CD14-positive monocyte (primary cell): Measurements from ENCODE around the gene SPATS2L. TPM values are rescaled to one million over a fixed set of nuclear protein-coding genes. Genes with fewer than 3 reads are reported as not detected.

ENCODE experiments used
- DNase-seq, 3 donors: peaks; one replicate each; pipeline ENCODE4 v3.0.0-alpha.2; 2011 to 2022
- H2AFZ ChIP-seq: 2 replicates; pipeline ENCODE4 v1.6.0; 2012; ENCODE audit warnings: mild to moderate bottlenecking, low read depth, low read length, inconsistent platforms; ENCODE audit not compliant: insufficient read depth, poor library complexity, severe bottlenecking
- H3K27ac ChIP-seq, 2 donors: 1 replicate in 1 of 2; 2 replicates in 1 of 2; pipeline ENCODE4 v1.5.1; 2012 to 2013; ENCODE audit warnings: low read length in 2 of 2, control low read depth in 1 of 2, inconsistent platforms in 1 of 2, low read depth in 1 of 2, mild to moderate bottlenecking in 1 of 2
- H3K27me3 ChIP-seq, 2 donors: one replicate each; pipeline versions ENCODE4 v1.6.0 to v1.6.1; 2011 to 2013; ENCODE audit warnings: low read length in 2 of 2; ENCODE audit not compliant: control insufficient read depth in 2 of 2, insufficient read depth in 2 of 2
- H3K36me3 ChIP-seq, 2 donors: replicated peaks in 1 of 2; 1 replicate in 1 of 2; 2 replicates in 1 of 2; pipeline versions ENCODE4 v1.5.1 to v1.6.1; 2012 to 2013; ENCODE audit warnings: low read length in 2 of 2, control low read depth in 1 of 2, inconsistent platforms in 1 of 2, mild to moderate bottlenecking in 1 of 2; ENCODE audit not compliant: insufficient read depth in 2 of 2, control insufficient read depth in 1 of 2
- H3K4me1 ChIP-seq, 2 donors: 1 replicate in 1 of 2; 2 replicates in 1 of 2; pipeline versions ENCODE4 v1.5.1 to v1.6.1; 2012 to 2013; ENCODE audit warnings: low read length in 2 of 2, control low read depth in 1 of 2, inconsistent platforms in 1 of 2, mild to moderate bottlenecking in 1 of 2, moderate library complexity in 1 of 2; ENCODE audit not compliant: insufficient read depth in 2 of 2, control insufficient read depth in 1 of 2
- H3K4me2 ChIP-seq: replicated peaks from 2 replicates; pipeline ENCODE3; 2012; ENCODE audit warnings: low read length, moderate library complexity, mild to moderate bottlenecking; ENCODE audit not compliant: poor library complexity, severe bottlenecking; ENCODE audit errors: extremely low read depth
- H3K4me3 ChIP-seq, 3 experiments: fragments of 200-600 bp in 1 of 3; sonication (generic) in 1 of 3; replicated peaks in 1 of 3; 1 replicate in 2 of 3; 2 replicates in 1 of 3; pipeline ENCODE4 v1.5.1; 2011 to 2013; ENCODE audit warnings: low read length in 3 of 3, mild to moderate bottlenecking in 3 of 3, control low read depth in 2 of 3, low read depth in 2 of 3, inconsistent platforms in 1 of 3, moderate library complexity in 1 of 3
- H3K79me2 ChIP-seq: 2 replicates; pipeline ENCODE4 v1.6.0; 2012; ENCODE audit warnings: mild to moderate bottlenecking, control low read depth, inconsistent platforms, low read length, moderate library complexity; ENCODE audit not compliant: insufficient read depth
- H3K9ac ChIP-seq: 2 replicates; pipeline ENCODE4 v1.6.0; 2017; ENCODE audit warnings: low read length, mild to moderate bottlenecking; ENCODE audit not compliant: insufficient read depth, poor library complexity, severe bottlenecking
- H3K9me3 ChIP-seq, 2 donors: replicated peaks in 1 of 2; 1 replicate in 1 of 2; 2 replicates in 1 of 2; pipeline versions ENCODE4 v1.5.1 to v1.6.1; 2012 to 2013; ENCODE audit warnings: low read length in 2 of 2, control low read depth in 1 of 2; ENCODE audit not compliant: control insufficient read depth in 1 of 2, insufficient read depth in 1 of 2
- H4K20me1 ChIP-seq: 2 replicates; pipeline ENCODE4 v1.6.0; 2012; ENCODE audit warnings: mild to moderate bottlenecking, low read length, control low read depth, moderate library complexity; ENCODE audit not compliant: insufficient read depth
- H3K27ac Mint-ChIP-seq, 7 donors: one replicate each; pipeline ENCODE4 v1.8.0; 2020; ENCODE audit warnings: mild to moderate bottlenecking in 7 of 7, mixed read lengths in 7 of 7, moderate library complexity in 6 of 7, inconsistent platforms in 2 of 7
- H3K27me3 Mint-ChIP-seq, 3 donors: one replicate each; pipeline ENCODE4 v1.8.0; 2021 to 2022; ENCODE audit warnings: low read depth in 3 of 3, mild to moderate bottlenecking in 3 of 3, mixed read lengths in 3 of 3, moderate library complexity in 3 of 3, inconsistent platforms in 1 of 3
- H3K36me3 Mint-ChIP-seq, 2 donors: one replicate each; pipeline ENCODE4 v1.8.0; 2020; ENCODE audit warnings: mixed read lengths in 2 of 2, inconsistent platforms in 1 of 2, mild to moderate bottlenecking in 1 of 2
- H3K4me1 Mint-ChIP-seq: one replicate; pipeline ENCODE4 v1.8.0; 2020; ENCODE audit warnings: mild to moderate bottlenecking, mixed read lengths
- H3K4me3 Mint-ChIP-seq, 2 donors: one replicate each; pipeline ENCODE4 v1.8.0; 2020; ENCODE audit warnings: mild to moderate bottlenecking in 2 of 2, mixed read lengths in 2 of 2, moderate library complexity in 1 of 2
- H3K9me3 Mint-ChIP-seq, 7 donors: one replicate each; pipeline ENCODE4 v1.8.0; 2020 to 2022; ENCODE audit warnings: mixed read lengths in 7 of 7, mild to moderate bottlenecking in 6 of 7, moderate library complexity in 6 of 7, inconsistent platforms in 2 of 7
- WGBS: methylation state at CpG from one replicate; pipeline ENCODE4 v1.1.5; 2013; ENCODE audit warnings: missing lambda C conversion rate; ENCODE audit not compliant: insufficient coverage; 5-methylcytosine and 5-hydroxymethylcytosine counted together
- intact Hi-C, 2 donors: fragments of 100-400 bp; cut with micrococcal nuclease; formaldehyde crosslinking; loops; one replicate each; pipeline versions ENCODE4 v1.15.0 to v1.15.1; 2023
- polyA plus RNA-seq, 3 donors: library from polyadenylated mRNA; depleted of rRNA in 1 of 3; unstranded in 2 of 3; stranded (reverse) in 1 of 3; fragments of 300-500 nt in 2 of 3; fragments of >200 nt in 1 of 3; fragmentation: Illumina TruSeq in 2 of 3; gene quantifications; 1 replicate in 2 of 3; 2 replicates in 1 of 3; pipeline ENCODE4 v1.2.3, GENCODE V29; 2012 to 2021
- TF ChIP-seq, protein P1 (sequence below): fragments of 200-600 bp; IDR thresholded peaks from one replicate; pipeline ENCODE4 v1.8.0; 2022; ENCODE audit warnings: antibody characterized with exemption, mild to moderate bottlenecking

Gene SPATS2L
- polyA plus RNA-seq, 3 donors = 2.7 to 5.2 (median 3.2) TPM

DNA sequence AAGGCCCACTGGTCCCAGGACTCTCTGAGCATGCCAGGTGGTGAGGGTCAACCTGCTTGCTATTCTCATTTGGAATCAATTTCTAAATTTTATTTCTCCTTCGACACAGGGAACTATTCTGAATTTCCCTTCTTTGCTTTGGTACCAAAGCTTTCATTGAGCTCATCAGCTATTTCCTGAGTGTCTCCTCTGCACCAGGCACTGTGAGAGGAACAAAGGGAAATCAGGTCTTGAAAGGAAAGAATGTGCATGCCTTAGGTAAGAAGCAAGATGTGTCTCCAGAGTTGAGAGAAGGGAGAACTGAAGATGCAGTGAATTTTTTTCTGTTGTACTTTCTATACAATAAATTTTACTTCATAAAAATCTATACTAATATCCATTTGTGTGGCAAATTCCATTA is 17.9 kb downstream of the SPATS2L start:
- H3K27ac ChIP-seq = no peak overlapping the region
- H3K36me3 ChIP-seq = no peaks in the 10 kb centered on the region
- no peak overlapping the region for H2AFZ ChIP-seq
- no peaks in the 10 kb centered on the region for H3K4me1 Mint-ChIP-seq
- no peak overlapping the region for H3K27ac Mint-ChIP-seq
- WGBS = no CpG with 5 or more reads among the region's 1 CpG
- intact Hi-C loops = no loop called here
- no peaks in the 10 kb centered on the region for H3K9me3 ChIP-seq
- no peaks in the 10 kb centered on the region for H3K4me1 ChIP-seq
- H3K79me2 ChIP-seq = peaks cover 2% of the 10 kb centered on the region
- peaks cover 0 to 2% (median 0%) of the 10 kb centered on the region in 7 donors for H3K9me3 Mint-ChIP-seq
- no peak overlapping the region for H3K9ac ChIP-seq
- no peaks in the 10 kb centered on the region for H4K20me1 ChIP-seq
- no peak overlapping the region for H3K4me3 ChIP-seq
- H3K36me3 Mint-ChIP-seq = no peaks in the 10 kb centered on the region
- H3K4me3 Mint-ChIP-seq = no peak overlapping the region
- TF ChIP-seq, protein P1, sequence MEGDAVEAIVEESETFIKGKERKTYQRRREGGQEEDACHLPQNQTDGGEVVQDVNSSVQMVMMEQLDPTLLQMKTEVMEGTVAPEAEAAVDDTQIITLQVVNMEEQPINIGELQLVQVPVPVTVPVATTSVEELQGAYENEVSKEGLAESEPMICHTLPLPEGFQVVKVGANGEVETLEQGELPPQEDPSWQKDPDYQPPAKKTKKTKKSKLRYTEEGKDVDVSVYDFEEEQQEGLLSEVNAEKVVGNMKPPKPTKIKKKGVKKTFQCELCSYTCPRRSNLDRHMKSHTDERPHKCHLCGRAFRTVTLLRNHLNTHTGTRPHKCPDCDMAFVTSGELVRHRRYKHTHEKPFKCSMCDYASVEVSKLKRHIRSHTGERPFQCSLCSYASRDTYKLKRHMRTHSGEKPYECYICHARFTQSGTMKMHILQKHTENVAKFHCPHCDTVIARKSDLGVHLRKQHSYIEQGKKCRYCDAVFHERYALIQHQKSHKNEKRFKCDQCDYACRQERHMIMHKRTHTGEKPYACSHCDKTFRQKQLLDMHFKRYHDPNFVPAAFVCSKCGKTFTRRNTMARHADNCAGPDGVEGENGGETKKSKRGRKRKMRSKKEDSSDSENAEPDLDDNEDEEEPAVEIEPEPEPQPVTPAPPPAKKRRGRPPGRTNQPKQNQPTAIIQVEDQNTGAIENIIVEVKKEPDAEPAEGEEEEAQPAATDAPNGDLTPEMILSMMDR = no peak
- no peak overlapping the region for H3K4me2 ChIP-seq
- DNase-seq = no peak
- H3K27me3 ChIP-seq = no peaks in the 10 kb centered on the region
- H3K27me3 Mint-ChIP-seq = peaks cover 0 to 4% (median 2%) of the 10 kb centered on the region in 3 donors

DNA sequence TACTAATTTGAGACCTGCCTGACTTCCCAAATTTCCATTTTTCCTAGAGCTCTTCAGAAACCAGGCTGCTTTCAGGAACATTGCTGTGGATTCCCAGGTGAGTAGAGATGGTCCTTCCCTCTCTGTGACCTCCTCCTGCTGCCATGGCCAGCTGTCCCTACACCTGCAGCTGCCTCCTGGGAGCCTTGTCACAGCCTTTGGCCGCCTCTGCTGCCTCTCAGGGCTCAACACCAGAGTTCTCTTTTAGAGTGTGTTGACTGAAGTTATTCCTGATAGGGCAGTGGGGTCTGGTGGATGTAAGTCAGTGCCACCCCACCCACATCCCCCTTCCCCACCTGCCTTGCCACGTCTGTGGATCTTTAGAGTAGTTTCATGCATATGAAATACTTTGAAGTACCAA is 22.9 kb downstream of the SPATS2L start:
- no peaks in the 10 kb centered on the region for H3K4me1 ChIP-seq
- no peaks in the 10 kb centered on the region for H3K4me1 Mint-ChIP-seq
- intact Hi-C loops = no loop called here
- H3K4me3 ChIP-seq = no peak overlapping the region
- H3K27me3 ChIP-seq = no peaks in the 10 kb centered on the region
- no peak overlapping the region for H3K4me2 ChIP-seq
- WGBS = no CpG with 5 or more reads among the region's 2 CpGs
- H3K27ac Mint-ChIP-seq = peak overlapping the region in 1 of 7 donors; percentile 54
- no peaks in the 10 kb centered on the region for H3K79me2 ChIP-seq
- no peak overlapping the region for H2AFZ ChIP-seq
- no peaks in the 10 kb centered on the region for H3K9me3 ChIP-seq
- no peak overlapping the region for H3K9ac ChIP-seq
- peaks cover 0 to 3% of the 10 kb centered on the region in 2 donors for H3K36me3 Mint-ChIP-seq
- DNase-seq = no peak
- H3K27me3 Mint-ChIP-seq = peaks cover 0 to 4% (median 2%) of the 10 kb centered on the region in 3 donors
- H4K20me1 ChIP-seq = no peaks in the 10 kb centered on the region
- no peaks in the 10 kb centered on the region for H3K36me3 ChIP-seq
- TF ChIP-seq, protein P1 = no peak
- peaks cover 0 to 2% (median 0%) of the 10 kb centered on the region in 7 donors for H3K9me3 Mint-ChIP-seq
- no peak overlapping the region for H3K4me3 Mint-ChIP-seq
- H3K27ac ChIP-seq = no peak overlapping the region
